Breast epithelium (tissue), 4 donors: ENCODE data around the gene NKRF. TPM values are rescaled to one million over a fixed set of nuclear protein-coding genes. Genes with fewer than 3 reads are reported as not detected.

Experiments
- DNase-seq, 2 donors: peaks; one replicate each; pipeline ENCODE4 v3.0.0-alpha.2; 2019; ENCODE audit warnings: low spot score in 2 of 2
- H3K27ac ChIP-seq, 2 donors: fragments of 200-600 bp; sonication (generic) in 1 of 2; one replicate each; pipeline ENCODE4 v1.5.1; 2016 to 2019; ENCODE audit warnings: mild to moderate bottlenecking in 1 of 2
- H3K27me3 ChIP-seq, 2 donors: fragments of 200-600 bp; sonication (generic) in 1 of 2; one replicate each; pipeline versions ENCODE4 v1.5.1 to v1.6.0; 2017 to 2019; ENCODE audit warnings: control low read depth in 1 of 2, mild to moderate bottlenecking in 1 of 2
- H3K36me3 ChIP-seq: fragments of 200-600 bp; one replicate; pipeline ENCODE4 v1.5.1; 2019
- H3K4me1 ChIP-seq, 2 donors: fragments of 200-600 bp; sonication (generic); one replicate each; pipeline ENCODE4 v1.5.1; 2016 to 2019; ENCODE audit warnings: control low read depth in 1 of 2
- H3K4me3 ChIP-seq, 3 donors: fragments of 200-600 bp; sonication (generic); 1 replicate in 2 of 3; 2 replicates in 1 of 3; pipeline ENCODE4 v1.5.1; 2016 to 2019; ENCODE audit warnings: mild to moderate bottlenecking in 3 of 3, moderate library complexity in 2 of 3
- H3K9me3 ChIP-seq, 2 donors: fragments of 200-600 bp; sonication (generic) in 1 of 2; one replicate each; pipeline ENCODE4 v1.5.1; 2016 to 2019; ENCODE audit warnings: control low read depth in 1 of 2
- POLR2A ChIP-seq: fragments of 450-650 bp; IDR thresholded peaks from one replicate; pipeline ENCODE4 v1.6.1; 2016; ENCODE audit warnings: antibody characterized with exemption, mild to moderate bottlenecking, moderate library complexity
- POLR2AphosphoS5 ChIP-seq, 3 donors: sonication (generic); formaldehyde crosslinking; IDR thresholded peaks; one replicate each; pipeline ENCODE4 v1.6.1; 2017; ENCODE audit warnings: antibody characterized with exemption in 3 of 3
- intact Hi-C: fragments of 100-400 bp; cut with DNase I; formaldehyde crosslinking; loops from one replicate; pipeline ENCODE4 v1.15.1; 2023; ENCODE audit warnings: low total_unique reads
- total RNA-seq, 3 donors: library from RNA; depleted of rRNA; stranded (reverse); fragments of >200 nt; gene quantifications; one replicate each; pipeline ENCODE4 v1.1.0, GENCODE V29; 2016
- TF ChIP-seq, protein P1 (sequence below), 3 donors: fragments of 450-650 bp; IDR thresholded peaks; one replicate each; pipeline ENCODE4 v1.5.1; 2016 to 2017; ENCODE audit warnings: antibody characterized with exemption in 3 of 3, mild to moderate bottlenecking in 3 of 3, moderate library complexity in 3 of 3

NKRF gene
- total RNA-seq, 3 donors from 2014 or later: 4.8 to 8.5 (median 8.2) TPM

DNA sequence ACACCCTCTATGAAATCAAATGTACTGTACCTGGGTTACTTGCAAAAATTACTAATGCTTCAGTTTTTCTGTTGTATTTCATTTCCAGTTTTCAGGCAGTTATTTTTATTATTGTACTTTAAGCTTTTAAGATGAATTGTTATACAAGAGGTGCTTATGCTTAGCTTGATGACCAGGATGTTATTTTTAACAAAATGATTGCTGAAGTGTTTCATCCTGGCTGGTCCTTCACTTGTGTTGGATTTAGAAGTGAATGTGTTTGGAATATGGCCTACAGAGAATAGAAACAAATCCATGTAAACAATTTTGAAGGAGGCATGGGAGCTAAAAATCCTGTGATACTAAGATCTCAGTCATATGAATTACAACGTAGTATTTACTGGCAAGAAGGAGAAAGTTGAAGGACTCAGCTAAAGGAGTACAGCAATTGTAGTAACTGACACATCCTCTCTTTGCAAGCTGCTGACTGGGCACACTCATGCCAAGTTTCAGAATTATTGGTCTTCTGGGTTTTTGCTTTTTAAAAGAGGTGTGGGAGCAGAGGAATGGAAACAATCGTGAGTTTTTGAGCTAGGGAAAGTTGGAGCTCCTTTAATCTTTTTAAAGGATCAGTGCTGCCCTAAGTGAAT lies 22.7 kb downstream of the NKRF start:
- TF ChIP-seq, protein P1, sequence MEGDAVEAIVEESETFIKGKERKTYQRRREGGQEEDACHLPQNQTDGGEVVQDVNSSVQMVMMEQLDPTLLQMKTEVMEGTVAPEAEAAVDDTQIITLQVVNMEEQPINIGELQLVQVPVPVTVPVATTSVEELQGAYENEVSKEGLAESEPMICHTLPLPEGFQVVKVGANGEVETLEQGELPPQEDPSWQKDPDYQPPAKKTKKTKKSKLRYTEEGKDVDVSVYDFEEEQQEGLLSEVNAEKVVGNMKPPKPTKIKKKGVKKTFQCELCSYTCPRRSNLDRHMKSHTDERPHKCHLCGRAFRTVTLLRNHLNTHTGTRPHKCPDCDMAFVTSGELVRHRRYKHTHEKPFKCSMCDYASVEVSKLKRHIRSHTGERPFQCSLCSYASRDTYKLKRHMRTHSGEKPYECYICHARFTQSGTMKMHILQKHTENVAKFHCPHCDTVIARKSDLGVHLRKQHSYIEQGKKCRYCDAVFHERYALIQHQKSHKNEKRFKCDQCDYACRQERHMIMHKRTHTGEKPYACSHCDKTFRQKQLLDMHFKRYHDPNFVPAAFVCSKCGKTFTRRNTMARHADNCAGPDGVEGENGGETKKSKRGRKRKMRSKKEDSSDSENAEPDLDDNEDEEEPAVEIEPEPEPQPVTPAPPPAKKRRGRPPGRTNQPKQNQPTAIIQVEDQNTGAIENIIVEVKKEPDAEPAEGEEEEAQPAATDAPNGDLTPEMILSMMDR (IDR thresholded peaks at IDR 0.05): no peak
- TF ChIP-seq POLR2A: no peak
- TF ChIP-seq POLR2AphosphoS5 (IDR thresholded peaks at IDR 0.05): no peak
- intact Hi-C loops: no loop called here
- Histone ChIP-seq H3K36me3 (no peaks in the 10 kb centered on the region), H3K4me1 (no peaks in the 10 kb centered on the region), H3K4me3 (no peak overlapping the region), H3K27ac (no peak overlapping the region), H3K9me3 (no peaks in the 10 kb centered on the region), H3K27me3 (peaks cover 0 to 8% of the 10 kb centered on the region in 2 donors)
- DNase-seq: no peak

- intact Hi-C loops: no loop called here
- no peaks in the 10 kb centered on the region for H3K36me3 ChIP-seq
- H3K27ac ChIP-seq: no peak overlapping the region
- H3K9me3 ChIP-seq: no peaks in the 10 kb centered on the region
- DNase-seq: no peak
- peaks cover 0 to 6% of the 10 kb centered on the region in 2 donors for H3K27me3 ChIP-seq
- no peaks in the 10 kb centered on the region for H3K4me1 ChIP-seq
- no peak for TF ChIP-seq POLR2A
- TF ChIP-seq POLR2AphosphoS5 (IDR thresholded peaks at IDR 0.05): no peak
- TF ChIP-seq, protein P1 (IDR thresholded peaks at IDR 0.05): no peak
- H3K4me3 ChIP-seq: no peak overlapping the region
Measured at GRCh38 chrX:119579414-119579813, 26.8 kb downstream of the NKRF start.

GRCh38 chrX:119574394-119575266 lies 31.6 kb downstream of the NKRF start, which contains the start of gene UBE2A:
Gene UBE2A (plus strand): TSS chrX:119574563. CDS start chrX:119574712, 149 bp downstream.
- peak; percentile 79 to 83 for DNase-seq
- no peaks in the 10 kb centered on the region for H3K36me3 ChIP-seq
- H3K4me3 ChIP-seq: peak within 1 kb of the TSS; percentile 67 to 72 (median 69)
- TF ChIP-seq POLR2A (no peak), POLR2AphosphoS5 (IDR thresholded peaks at IDR 0.05) (peak; percentile 47 to 73 (median 54))
- TF ChIP-seq, protein P1 (IDR thresholded peaks at IDR 0.05): peak in 2 of 3 donors; percentile 11 to 23
- no peaks in the 10 kb centered on the region for H3K4me1 ChIP-seq
- H3K27me3 ChIP-seq: peaks cover 0 to 8% of the 10 kb centered on the region in 2 donors
- peak within 1 kb of the TSS; percentile 92 to 94 for H3K27ac ChIP-seq
- intact Hi-C loops: no loop called here
- H3K9me3 ChIP-seq: no peaks in the 10 kb centered on the region

DNA sequence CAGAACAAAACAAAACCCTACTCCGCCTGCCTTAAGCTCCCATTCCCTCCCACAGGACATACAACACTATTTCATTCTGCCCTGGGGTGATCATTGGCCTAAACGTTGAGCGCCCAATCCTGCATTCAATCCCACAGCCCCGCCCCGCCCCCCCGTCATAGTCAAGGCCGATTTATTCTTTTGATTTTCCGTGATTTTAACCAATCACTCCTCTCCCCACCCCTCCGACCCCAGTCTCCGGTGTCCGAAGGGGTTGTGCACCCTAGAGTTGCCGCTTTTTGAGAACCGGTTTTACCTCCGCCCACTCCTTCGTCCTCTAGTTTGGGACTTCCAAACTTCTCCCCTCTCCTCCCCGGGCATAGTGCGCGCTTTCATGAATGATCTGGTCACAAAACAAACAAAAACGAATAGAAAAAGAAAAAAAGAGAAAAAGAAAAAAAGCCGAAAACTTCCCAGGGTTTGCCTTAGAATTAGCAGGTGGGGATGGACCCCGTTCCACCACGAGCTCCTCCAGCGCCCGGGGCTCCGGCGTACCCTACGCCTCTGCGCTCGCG lies 32.3 kb downstream of the NKRF start:
- Histone ChIP-seq H3K27ac (peak overlapping the region; percentile 92 to 94), H3K36me3 (no peaks in the 10 kb centered on the region), H3K9me3 (no peaks in the 10 kb centered on the region), H3K4me3 (peak overlapping the region; percentile 67 to 72 (median 69)), H3K27me3 (peaks cover 0 to 8% of the 10 kb centered on the region in 2 donors), H3K4me1 (no peaks in the 10 kb centered on the region)
- DNase-seq: no peak
- TF ChIP-seq, protein P1 (IDR thresholded peaks at IDR 0.05): no peak
- TF ChIP-seq POLR2AphosphoS5 (IDR thresholded peaks at IDR 0.05): peak in 1 of 3 donors; percentile 78
- intact Hi-C loops: no loop called here
